GM19324 (cell line): Measurements from ENCODE around the gene NMD3.

Experiments used
- ATAC-seq: cut with Tn5 transposase; IDR thresholded peaks from one replicate; pipeline ENCODE4 v1.9.1; 2021; ENCODE audit warnings: mild to moderate bottlenecking, moderate library complexity; ENCODE audit not compliant: unreplicated experiment, low FRiP score

NMD3 gene

GRCh38 chr3:161230621-161231171, 9.6 kb downstream of the NMD3 start:
- ATAC-seq = no peak

GRCh38 chr3:161231861-161232260, 10.8 kb downstream of the NMD3 start:
- no peak for ATAC-seq

- no peak for ATAC-seq
These were observed 12.4 kb downstream of the NMD3 start for GRCh38 chr3:161233557-161233956.

GRCh38 chr3:161236240-161236639, 15.1 kb downstream of the NMD3 start:
- no peak for ATAC-seq

- no peak for ATAC-seq
These were observed 18.6 kb downstream of the NMD3 start for GRCh38 chr3:161239700-161240099.

- ATAC-seq = no peak
These were observed 23.4 kb downstream of the NMD3 start for GRCh38 chr3:161244538-161244937.

- no peak for ATAC-seq
These were observed 25.9 kb downstream of the NMD3 start for GRCh38 chr3:161247049-161247448.

GRCh38 chr3:161250116-161250515, 29.0 kb downstream of the NMD3 start:
- ATAC-seq = no peak

GRCh38 chr3:161251716-161252115, 30.6 kb downstream of the NMD3 start:
- ATAC-seq = no peak

- ATAC-seq = no peak
These were observed 31.0 kb downstream of the NMD3 start for GRCh38 chr3:161252143-161252542.

GRCh38 chr3:161253711-161254110, 32.6 kb downstream of the NMD3 start:
- ATAC-seq = no peak

- no peak for ATAC-seq
These were observed 33.8 kb downstream of the NMD3 start for GRCh38 chr3:161254861-161255260.

- ATAC-seq = no peak
These were observed 41.9 kb downstream of the NMD3 start for GRCh38 chr3:161263057-161263456.

- ATAC-seq = no peak
These were observed 43.7 kb downstream of the NMD3 start for GRCh38 chr3:161264852-161265251.

GRCh38 chr3:161265916-161266571, 44.9 kb downstream of the NMD3 start:
- no peak for ATAC-seq

GRCh38 chr3:161266731-161267150, 45.6 kb downstream of the NMD3 start:
- no peak for ATAC-seq

- ATAC-seq = no peak
These were observed 46.5 kb downstream of the NMD3 start for GRCh38 chr3:161267646-161268045.

- ATAC-seq = no peak
These were observed 47.5 kb downstream of the NMD3 start for GRCh38 chr3:161268601-161269000.

- no peak for ATAC-seq
These were observed 49.9 kb downstream of the NMD3 start for GRCh38 chr3:161270991-161271390.

- no peak for ATAC-seq
These were observed 50.5 kb downstream of the NMD3 start for GRCh38 chr3:161271646-161272045.

GRCh38 chr3:161272524-161272923, 51.4 kb downstream of the NMD3 start:
- ATAC-seq = no peak

GRCh38 chr3:161273589-161274218, 52.6 kb downstream of the NMD3 start:
- ATAC-seq = no peak
